GM12874 (cell line): ENCODE measurements around the gene PLEKHG2.

Experiments
- CTCF ChIP-seq: IDR thresholded peaks from 2 replicates; pipeline ENCODE4 v1.5.1; 2011; ENCODE audit warnings: low read depth, mild to moderate bottlenecking, control low read depth, low read length, moderate library complexity; ENCODE audit not compliant: insufficient read depth

The PLEKHG2 gene

GRCh38 chr19:39381910-39382611, 30.4 kb upstream of the PLEKHG2 start:
- TF ChIP-seq CTCF: no peak

- TF ChIP-seq CTCF: no peak
These were observed 29.3 kb upstream of the PLEKHG2 start for GRCh38 chr19:39382991-39383828.

- no peak for TF ChIP-seq CTCF
These were observed 27.5 kb upstream of the PLEKHG2 start for GRCh38 chr19:39384839-39385568.

GRCh38 chr19:39385629-39386411, 26.6 kb upstream of the PLEKHG2 start:
- no peak for TF ChIP-seq CTCF

GRCh38 chr19:39386557-39386956, 25.9 kb upstream of the PLEKHG2 start:
- TF ChIP-seq CTCF: no peak

GRCh38 chr19:39388657-39389056, 23.8 kb upstream of the PLEKHG2 start:
- no peak for TF ChIP-seq CTCF
